GM13976 (cell line): ENCODE data around the gene SPECC1L.

Experiments
- DNase-seq: peaks from one replicate; pipeline ENCODE4 v3.0.0; 2012; ENCODE audit warnings: low spot score
- CTCF ChIP-seq: IDR thresholded peaks from 2 replicates; pipeline ENCODE4 v1.5.1; 2012; ENCODE audit warnings: borderline replicate concordance, mild to moderate bottlenecking; ENCODE audit not compliant: insufficient read depth; ENCODE audit errors: extremely low read depth, missing control alignments, control extremely low read depth
- in situ Hi-C: fragments of 300-500 bp; cut with MboI; formaldehyde crosslinking; loops from one replicate; pipeline ENCODE4 v1.12.0; 2022; ENCODE audit warnings: low sequenced_read_pairs, mixed read lengths, inconsistent platforms; ENCODE audit not compliant: unreplicated experiment

Gene SPECC1L

DNA sequence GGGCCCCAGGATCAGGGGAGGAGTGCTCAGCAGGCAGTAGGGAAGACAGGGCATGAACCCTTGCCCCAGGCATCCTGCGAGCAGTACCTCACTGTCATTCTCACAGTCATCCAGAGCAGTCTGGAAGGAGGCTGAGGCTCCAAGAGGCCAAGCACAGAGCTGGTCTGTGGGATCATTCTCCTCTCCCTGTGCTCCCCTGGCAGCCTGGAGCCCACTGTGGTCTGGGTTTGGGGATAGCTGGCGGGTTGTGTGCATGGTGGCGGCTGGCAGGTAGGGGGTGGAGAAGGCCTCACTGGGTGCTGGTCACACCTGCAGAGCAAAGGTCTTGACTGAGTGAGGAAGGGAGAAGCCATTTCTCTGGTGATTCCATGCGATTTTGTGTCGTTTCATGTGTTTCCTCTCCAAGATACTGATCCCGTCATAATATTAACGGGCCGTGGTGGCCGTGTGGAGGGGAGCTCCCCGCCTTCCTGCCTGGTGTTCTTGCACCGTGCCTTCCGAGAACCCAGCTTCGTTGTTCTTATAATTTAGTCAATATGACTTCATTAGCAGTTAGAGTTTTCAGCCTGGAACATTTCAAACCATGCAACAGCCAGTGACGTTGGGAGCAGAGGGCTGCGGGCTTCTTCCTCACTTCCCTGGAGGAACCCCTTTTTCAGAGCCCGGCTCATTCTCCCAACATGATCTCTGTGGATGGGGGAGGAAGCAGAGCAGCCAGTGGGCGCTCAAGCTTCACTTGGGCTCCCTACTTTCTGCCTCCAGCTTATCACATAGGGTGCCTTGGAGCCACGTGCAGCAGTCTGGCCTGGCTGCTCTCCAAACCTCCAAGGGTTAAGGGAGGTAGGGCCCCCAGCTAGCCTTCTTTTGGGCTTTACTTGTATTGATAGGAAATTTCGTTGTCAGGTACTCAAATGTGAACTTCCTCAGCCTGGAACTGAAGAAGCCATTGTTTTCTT is 136.0 kb downstream of the SPECC1L start:
- DNase-seq, result peak; percentile 15
- TF ChIP-seq CTCF, result no peak
- in situ Hi-C loops, result no loop called here

GRCh38 chr22:24407278-24407665 is 136.6 kb downstream of the SPECC1L start:
- in situ Hi-C loops, result no loop called here
- TF ChIP-seq CTCF, result no peak
- DNase-seq, result no peak

- DNase-seq, result peak; percentile 11
- TF ChIP-seq CTCF, result no peak
Observed at GRCh38 chr22:24407884-24408283, 137.3 kb downstream of the SPECC1L start.

DNA sequence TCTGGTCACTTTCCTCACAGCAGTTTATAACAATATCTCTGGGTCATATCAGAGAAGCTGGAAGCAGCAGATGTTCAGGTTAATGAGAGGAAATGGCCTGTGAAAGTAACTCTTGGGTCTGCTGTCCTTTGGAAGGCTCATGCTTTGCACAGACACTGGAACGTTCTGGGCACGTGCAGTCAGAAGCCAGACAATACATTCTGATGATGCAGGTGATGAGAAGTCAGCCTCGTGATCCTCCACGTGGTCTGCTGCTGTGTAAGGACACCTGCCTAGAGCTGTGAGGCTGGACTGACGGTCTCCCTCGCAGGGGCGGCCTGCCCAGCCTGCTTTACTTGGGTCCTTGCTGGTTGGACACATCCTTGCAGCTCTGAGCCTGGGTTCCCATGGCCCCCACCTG is 138.0 kb downstream of the SPECC1L start:
- in situ Hi-C loops, result no loop called here
- no peak for DNase-seq
- TF ChIP-seq CTCF, result no peak

More at GRCh38 chr22:24407884-24408283, 137.3 kb downstream of the SPECC1L start:
- in situ Hi-C loops, result no loop called here

GRCh38 chr22:24409707-24410106 is 139.1 kb downstream of the SPECC1L start:
- no peak for DNase-seq
- TF ChIP-seq CTCF, result no peak
- in situ Hi-C loops, result no loop called here

DNA sequence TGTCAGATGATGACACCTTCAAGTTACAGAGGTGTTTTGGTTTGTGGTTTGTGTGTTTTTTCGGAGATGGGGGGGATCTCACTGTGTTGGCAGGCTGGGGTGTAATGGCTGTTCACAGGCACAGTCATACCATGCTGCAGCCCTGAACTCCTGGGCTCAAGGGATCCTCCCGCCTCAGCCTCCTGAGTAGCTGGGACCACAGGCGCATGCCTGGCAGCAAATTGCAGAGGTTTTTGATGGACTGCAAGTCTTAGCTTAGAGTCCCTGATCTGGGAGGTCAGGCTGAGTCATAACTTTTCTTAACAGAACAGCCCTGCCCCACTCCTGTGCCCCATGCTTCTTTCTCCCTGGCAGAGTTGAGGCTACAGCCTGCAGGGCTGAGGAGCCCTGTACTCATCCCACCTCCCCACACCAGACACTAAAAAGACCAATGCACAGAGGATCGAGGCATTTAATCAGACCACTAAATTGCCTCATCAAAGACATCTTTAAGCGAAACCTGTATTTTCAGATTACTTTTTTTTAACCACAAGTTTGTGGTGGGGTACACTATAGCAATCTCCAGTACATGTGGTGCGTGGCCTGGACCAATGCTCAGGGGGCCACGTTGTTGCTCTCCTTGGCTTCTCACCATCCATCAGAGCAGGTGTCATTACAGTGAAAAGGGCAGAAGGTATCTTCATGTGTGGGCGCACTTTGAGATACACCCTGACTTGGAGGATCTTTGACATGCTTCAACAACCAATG is 139.7 kb downstream of the SPECC1L start:
- in situ Hi-C loops, result no loop called here
- no peak for TF ChIP-seq CTCF
- no peak for DNase-seq
